A549 (cell line): Measurements from ENCODE around the gene KRTAP10-7. TPM values are rescaled to one million over a fixed set of nuclear protein-coding genes. Genes with fewer than 3 reads are reported as not detected.

ENCODE experiments used
- ATAC-seq, 2 experiments: fragments of 200-7000 bp in 1 of 2; fragments of >200 bp in 1 of 2; cut with Nextera tagmentation in 1 of 2; cut with Tn5 transposase in 1 of 2; 3 replicates each; pipeline versions ENCODE4 v1.8.0 to v1.9.1; 2018 to 2020; ENCODE audit warnings: mild to moderate bottlenecking in 1 of 2, moderate library complexity in 1 of 2
- CTCF ChIA-PET: fragments of 300-600 bp; sonication (Branson Sonifier 250); formaldehyde crosslinking; extraction: SDS; loops from one replicate; lab custom pipeline; 2021; ENCODE audit warnings: antibody characterized with exemption, inconsistent platforms; lab: Yijun Ruan, JAX
- POLR2A ChIA-PET: fragments of 350-600 bp; formaldehyde crosslinking; extraction: SDS; loops from one replicate; lab custom pipeline; 2021; ENCODE audit warnings: antibody characterized with exemption, inconsistent platforms; lab: Yijun Ruan, JAX
- DNase-seq, 2 experiments: peaks; one replicate each; pipeline versions ENCODE4 v3.0.0 to v3.0.0-alpha.2; 2011 to 2016; ENCODE audit warnings: low read depth in 1 of 2, low spot score in 1 of 2
- FAIRE-seq: peaks from 2 replicates; lab custom pipeline; 2011; peaks lifted over from hg19 to GRCh38; lab: Jason Lieb, UNC
- H3K27ac ChIP-seq, 2 experiments: fragments of >200 bp; sonication (Bioruptor Twin); formaldehyde crosslinking; 3 replicates each; pipeline ENCODE4 v1.5.1; 2016 to 2017
- H3K4me1 ChIP-seq: fragments of >200 bp; sonication (Bioruptor Twin); formaldehyde crosslinking; 3 replicates; pipeline ENCODE4 v1.6.1; 2016
- H3K4me2 ChIP-seq: fragments of >200 bp; sonication (Bioruptor Twin); formaldehyde crosslinking; 3 replicates; pipeline ENCODE4 v1.6.1; 2016
- H3K4me3 ChIP-seq: fragments of >200 bp; sonication (Bioruptor Twin); formaldehyde crosslinking; 3 replicates; pipeline ENCODE4 v1.5.1; 2016
- H3K9me3 ChIP-seq: fragments of >200 bp; sonication (Bioruptor Twin); formaldehyde crosslinking; 3 replicates; pipeline ENCODE4 v1.6.1; 2016
- ATOH8 ChIP-seq: fragments of 250-450 bp; sonication (Bioruptor Pico); IDR thresholded peaks from 2 replicates; pipeline ENCODE4 v1.5.0; 2020; ENCODE audit warnings: low read depth, mild to moderate bottlenecking, moderate library complexity
- BCL3 ChIP-seq: fragments of >200 bp; sonication (Bioruptor Twin); formaldehyde crosslinking; IDR thresholded peaks from 3 replicates; pipeline ENCODE4 v1.6.1; 2016
- FOSL2 ChIP-seq, 2 experiments: fragments of 450-650 bp in 1 of 2; fragments of >200 bp in 1 of 2; sonication (Bioruptor Twin) in 1 of 2; formaldehyde crosslinking; IDR thresholded peaks; 2 replicates each; pipeline versions ENCODE4 v1.5.0 to v1.6.1; 2016 to 2020; ENCODE audit warnings: mild to moderate bottlenecking in 1 of 2, moderate library complexity in 1 of 2
- FOXS1 ChIP-seq: fragments of 250-450 bp; sonication (Bioruptor Pico); IDR thresholded peaks from 2 replicates; pipeline ENCODE4 v1.5.0; 2020; ENCODE audit warnings: mild to moderate bottlenecking, moderate library complexity
- JUNB ChIP-seq: fragments of >200 bp; sonication (Bioruptor Twin); formaldehyde crosslinking; IDR thresholded peaks from 2 replicates; pipeline ENCODE4 v1.6.1; 2016
- KDM5A ChIP-seq: fragments of 200-600 bp; sonication (generic); IDR thresholded peaks from 2 replicates; pipeline ENCODE4 v1.6.1; 2016; ENCODE audit warnings: antibody characterized with exemption, mild to moderate bottlenecking
- MAFK ChIP-seq: fragments of 450-650 bp; IDR thresholded peaks from 2 replicates; pipeline ENCODE4 v1.6.1; 2014; ENCODE audit not compliant: partially characterized antibody
- MYC ChIP-seq: IDR thresholded peaks from 2 replicates; pipeline ENCODE4 v1.6.1; 2012; ENCODE audit warnings: mild to moderate bottlenecking, inconsistent platforms, low read length, improper control_type of control experiment, borderline replicate concordance
- NPAS2 ChIP-seq: fragments of 250-450 bp; sonication (Bioruptor Pico); IDR thresholded peaks from 2 replicates; pipeline ENCODE4 v1.8.0; 2022; ENCODE audit warnings: mild to moderate bottlenecking, moderate library complexity, borderline replicate concordance
- NR3C1 ChIP-seq: fragments of >200 bp; sonication (Bioruptor Twin); formaldehyde crosslinking; IDR thresholded peaks from 3 replicates; pipeline ENCODE4 v1.6.1; 2017
- PHF8 ChIP-seq: fragments of 200-600 bp; sonication (generic); IDR thresholded peaks from 2 replicates; pipeline ENCODE4 v1.6.1; 2016; ENCODE audit warnings: low read depth, mild to moderate bottlenecking, antibody characterized with exemption, moderate library complexity, borderline replicate concordance
- POLR2A ChIP-seq: IDR thresholded peaks from 2 replicates; pipeline ENCODE4 v1.6.1; 2012; ENCODE audit warnings: mild to moderate bottlenecking, low read length
- POLR2AphosphoS2 ChIP-seq: conservative IDR thresholded peaks from 2 replicates; pipeline ENCODE4 v1.6.1; 2012; ENCODE audit warnings: low read length, improper control_type of control experiment, inconsistent platforms
- RARB ChIP-seq: fragments of 250-450 bp; sonication (Bioruptor Pico); IDR thresholded peaks from 2 replicates; pipeline ENCODE4 v1.8.0; 2021; ENCODE audit warnings: mild to moderate bottlenecking, moderate library complexity
- RCOR1 ChIP-seq: fragments of 150-350 bp; IDR thresholded peaks from 2 replicates; pipeline ENCODE4 v1.6.1; 2014; ENCODE audit warnings: antibody characterized with exemption, low read length, low read depth
- SREBF2 ChIP-seq: fragments of 450-650 bp; IDR thresholded peaks from 2 replicates; pipeline ENCODE4 v1.6.1; 2014; ENCODE audit warnings: mild to moderate bottlenecking, moderate library complexity
- TFCP2L1 ChIP-seq: fragments of 250-450 bp; sonication (Bioruptor Pico); IDR thresholded peaks from 2 replicates; pipeline ENCODE4 v1.5.0; 2021; ENCODE audit warnings: mild to moderate bottlenecking
- ZNF302 ChIP-seq: fragments of 250-450 bp; sonication (Bioruptor Pico); IDR thresholded peaks from 2 replicates; pipeline ENCODE4 v1.9.0; 2021; ENCODE audit warnings: inconsistent platforms, mild to moderate bottlenecking, moderate library complexity
- WGBS: methylation state at CpG from one replicate; pipeline ENCODE4 v1.1.6; 2017; ENCODE audit errors: missing lambda C conversion rate; 5-methylcytosine and 5-hydroxymethylcytosine counted together
- polyA plus RNA-seq, 4 experiments: library from polyadenylated mRNA; depleted of rRNA in 3 of 4; stranded (reverse); fragments of >200 nt; fragmentation: RNase III in 1 of 4; extraction: RNeasy Plus Mini Kit Qiagen cat#74134 plus additional on column Dnase treatment in 1 of 4; gene quantifications; 2 replicates in 3 of 4; 3 replicates in 1 of 4; pipeline ENCODE4 v1.2.3, GENCODE V29; 2011 to 2017
- TF ChIP-seq, protein P1 (sequence below): fragments of 250-450 bp; sonication (Bioruptor Pico); IDR thresholded peaks from 2 replicates; pipeline ENCODE4 v1.5.0; 2021; ENCODE audit warnings: mild to moderate bottlenecking, moderate library complexity, borderline replicate concordance
- TF ChIP-seq, protein P2 (sequence below): IDR thresholded peaks from 2 replicates; pipeline ENCODE4 v1.6.1; 2012
- TF ChIP-seq, protein P3 (sequence below): fragments of 200-600 bp; sonication (generic); IDR thresholded peaks from 2 replicates; pipeline ENCODE4 v1.6.1; 2016; ENCODE audit warnings: antibody characterized with exemption, mild to moderate bottlenecking, moderate library complexity

Gene KRTAP10-7
- polyA plus RNA-seq, 2 of the 4 experiments (the other 2 are of a cell fraction): not detected

DNA sequence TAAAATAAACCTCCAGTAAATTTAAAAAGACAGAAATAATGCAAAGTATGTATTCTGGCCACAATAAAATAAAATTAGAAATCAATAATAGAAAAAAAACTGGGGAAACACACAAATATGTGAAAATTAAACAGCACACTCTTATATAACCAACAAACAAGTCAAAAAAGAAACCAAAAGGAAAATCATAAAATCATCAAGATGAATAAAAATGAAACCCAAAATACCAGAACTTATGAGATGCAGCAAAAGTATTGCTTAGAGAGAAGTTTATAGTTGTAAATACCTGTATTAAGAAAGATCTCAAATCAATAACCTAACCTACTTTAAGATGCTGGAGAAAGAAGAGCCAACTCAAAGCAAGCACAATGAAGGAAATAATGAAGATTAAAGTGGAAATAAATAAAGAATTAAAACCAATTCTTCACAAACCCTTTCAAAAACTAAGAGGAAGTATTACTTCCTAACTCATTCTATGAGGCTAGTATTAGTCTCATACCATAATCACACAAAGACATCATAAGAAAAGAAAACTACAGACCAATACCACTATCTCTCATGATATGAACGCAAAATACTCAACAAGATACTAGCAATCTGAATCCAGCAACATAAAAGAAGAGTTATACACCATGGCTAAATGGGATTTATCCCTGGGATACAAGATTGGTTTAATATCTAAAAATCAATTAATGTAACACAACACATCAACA is 35.4 kb upstream of the KRTAP10-7 start:
- H3K27ac ChIP-seq: no peak overlapping the region
- DNase-seq (no peak), ATAC-seq (no peak), FAIRE-seq (no peak)
- no peaks in the 10 kb centered on the region for H3K4me1 ChIP-seq
- no peaks in the 10 kb centered on the region for H3K9me3 ChIP-seq
- no peak overlapping the region for H3K4me2 ChIP-seq
- H3K4me3 ChIP-seq: no peak overlapping the region
- TF ChIP-seq TFCP2L1 (CRISPR knock-in tag) (no peak), ATOH8 (no peak), MYC (no peak), ZNF302 (CRISPR knock-in tag) (no peak), NR3C1 (no peak), RCOR1 (no peak), JUNB (no peak), PHF8 (no peak), NPAS2 (CRISPR knock-in tag) (no peak)
- TF ChIP-seq, protein P1, sequence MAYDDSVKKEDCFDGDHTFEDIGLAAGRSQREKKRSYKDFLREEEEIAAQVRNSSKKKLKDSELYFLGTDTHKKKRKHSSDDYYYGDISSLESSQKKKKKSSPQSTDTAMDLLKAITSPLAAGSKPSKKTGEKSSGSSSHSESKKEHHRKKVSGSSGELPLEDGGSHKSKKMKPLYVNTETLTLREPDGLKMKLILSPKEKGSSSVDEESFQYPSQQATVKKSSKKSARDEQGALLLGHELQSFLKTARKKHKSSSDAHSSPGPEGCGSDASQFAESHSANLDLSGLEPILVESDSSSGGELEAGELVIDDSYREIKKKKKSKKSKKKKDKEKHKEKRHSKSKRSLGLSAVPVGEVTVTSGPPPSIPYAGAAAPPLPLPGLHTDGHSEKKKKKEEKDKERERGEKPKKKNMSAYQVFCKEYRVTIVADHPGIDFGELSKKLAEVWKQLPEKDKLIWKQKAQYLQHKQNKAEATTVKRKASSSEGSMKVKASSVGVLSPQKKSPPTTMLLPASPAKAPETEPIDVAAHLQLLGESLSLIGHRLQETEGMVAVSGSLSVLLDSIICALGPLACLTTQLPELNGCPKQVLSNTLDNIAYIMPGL (CRISPR knock-in tag): no peak
- ChIA-PET CTCF (no interaction called here), POLR2A (no interaction called here)
- 24% methylated on average over 1 of the region's 1 CpG for WGBS

DNA sequence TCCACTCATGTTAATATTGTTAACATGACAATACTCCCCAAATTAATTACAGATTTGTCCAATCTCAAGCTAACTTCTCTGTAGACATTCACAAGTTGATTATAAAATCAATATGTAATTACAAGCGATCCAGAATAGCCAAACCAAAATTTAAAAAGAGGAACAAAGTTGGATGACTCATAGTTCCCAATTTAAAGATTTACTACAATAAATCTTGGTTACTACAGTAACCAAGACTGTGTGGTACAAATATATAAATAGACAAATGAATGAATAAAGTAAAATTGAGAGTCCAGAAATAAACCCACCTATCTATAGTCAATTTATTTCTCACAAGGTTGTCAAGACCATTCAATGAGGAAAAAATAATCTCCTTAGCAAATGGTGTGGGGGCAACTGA is 34.0 kb upstream of the KRTAP10-7 start:
- ChIA-PET POLR2A (no interaction called here), CTCF (no interaction called here)
- Histone ChIP-seq H3K27ac (no peak overlapping the region), H3K9me3 (peaks cover 4% of the 10 kb centered on the region; the same call in 2 of the 3 replicates), H3K4me1 (no peaks in the 10 kb centered on the region), H3K4me2 (no peak overlapping the region), H3K4me3 (no peak overlapping the region)
- DNase-seq (no peak), FAIRE-seq (no peak), ATAC-seq (no peak)
- 41% methylated on average over 1 of the region's 1 CpG for WGBS
- TF ChIP-seq SREBF2 (no peak), FOSL2 (IDR thresholded peaks at IDR 0.05) (no peak), FOSL2 (CRISPR knock-in tag; IDR thresholded peaks at IDR 0.05) (0 out of 2 replicates have a peak, but pooled peaks have one; percentile 6), POLR2AphosphoS2 (no peak)

DNA sequence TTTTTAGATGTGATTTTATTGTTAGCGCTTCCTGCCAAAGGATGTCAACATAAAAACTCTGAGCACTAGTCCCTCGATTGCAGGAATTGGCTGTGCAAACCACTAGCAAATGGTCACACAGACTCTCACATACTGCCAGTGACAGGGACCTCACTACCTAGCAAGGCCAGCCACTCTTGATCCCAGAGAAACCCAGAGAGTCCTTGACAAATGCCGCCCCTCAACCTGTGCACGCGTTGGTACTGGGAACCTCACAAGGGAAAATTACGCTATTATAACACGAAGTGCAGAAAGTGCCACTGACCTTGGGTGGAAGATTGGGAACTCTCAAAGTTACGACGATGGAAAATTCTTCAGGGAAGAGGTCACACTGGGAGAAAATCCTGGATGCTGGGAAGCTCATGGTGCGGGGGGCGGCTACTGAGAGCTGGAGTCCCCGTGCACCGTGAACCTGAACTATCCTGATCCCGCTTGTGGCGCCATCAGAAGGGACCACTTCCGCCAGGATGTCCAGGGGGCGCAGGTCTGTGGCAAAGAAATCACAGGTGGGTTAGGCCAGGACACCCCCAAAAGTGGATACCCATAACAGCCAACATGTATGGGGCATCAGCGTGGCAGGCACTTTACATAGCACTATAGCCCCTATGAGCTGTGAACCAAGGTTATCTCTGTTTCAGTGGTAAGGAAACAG is 32.8 kb upstream of the KRTAP10-7 start:
- Histone ChIP-seq H3K27ac (no peak overlapping the region), H3K4me1 (no peaks in the 10 kb centered on the region), H3K9me3 (peaks cover 7% of the 10 kb centered on the region), H3K4me2 (no peak overlapping the region), H3K4me3 (no peak overlapping the region)
- DNase-seq (no peak), ATAC-seq (no peak), FAIRE-seq (no peak)
- POLR2A ChIA-PET: no interaction called here
- CTCF ChIA-PET: no interaction called here
- TF ChIP-seq PHF8 (no peak), FOSL2 (IDR thresholded peaks at IDR 0.05) (no peak), FOSL2 (CRISPR knock-in tag; IDR thresholded peaks at IDR 0.05) (no peak), RARB (CRISPR knock-in tag) (no peak), POLR2A (no peak), KDM5A (no peak), BCL3 (no peak), MAFK (no peak), FOXS1 (CRISPR knock-in tag) (no peak)
- TF ChIP-seq, protein P2, sequence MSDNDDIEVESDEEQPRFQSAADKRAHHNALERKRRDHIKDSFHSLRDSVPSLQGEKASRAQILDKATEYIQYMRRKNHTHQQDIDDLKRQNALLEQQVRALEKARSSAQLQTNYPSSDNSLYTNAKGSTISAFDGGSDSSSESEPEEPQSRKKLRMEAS: no peak
- TF ChIP-seq, protein P3, sequence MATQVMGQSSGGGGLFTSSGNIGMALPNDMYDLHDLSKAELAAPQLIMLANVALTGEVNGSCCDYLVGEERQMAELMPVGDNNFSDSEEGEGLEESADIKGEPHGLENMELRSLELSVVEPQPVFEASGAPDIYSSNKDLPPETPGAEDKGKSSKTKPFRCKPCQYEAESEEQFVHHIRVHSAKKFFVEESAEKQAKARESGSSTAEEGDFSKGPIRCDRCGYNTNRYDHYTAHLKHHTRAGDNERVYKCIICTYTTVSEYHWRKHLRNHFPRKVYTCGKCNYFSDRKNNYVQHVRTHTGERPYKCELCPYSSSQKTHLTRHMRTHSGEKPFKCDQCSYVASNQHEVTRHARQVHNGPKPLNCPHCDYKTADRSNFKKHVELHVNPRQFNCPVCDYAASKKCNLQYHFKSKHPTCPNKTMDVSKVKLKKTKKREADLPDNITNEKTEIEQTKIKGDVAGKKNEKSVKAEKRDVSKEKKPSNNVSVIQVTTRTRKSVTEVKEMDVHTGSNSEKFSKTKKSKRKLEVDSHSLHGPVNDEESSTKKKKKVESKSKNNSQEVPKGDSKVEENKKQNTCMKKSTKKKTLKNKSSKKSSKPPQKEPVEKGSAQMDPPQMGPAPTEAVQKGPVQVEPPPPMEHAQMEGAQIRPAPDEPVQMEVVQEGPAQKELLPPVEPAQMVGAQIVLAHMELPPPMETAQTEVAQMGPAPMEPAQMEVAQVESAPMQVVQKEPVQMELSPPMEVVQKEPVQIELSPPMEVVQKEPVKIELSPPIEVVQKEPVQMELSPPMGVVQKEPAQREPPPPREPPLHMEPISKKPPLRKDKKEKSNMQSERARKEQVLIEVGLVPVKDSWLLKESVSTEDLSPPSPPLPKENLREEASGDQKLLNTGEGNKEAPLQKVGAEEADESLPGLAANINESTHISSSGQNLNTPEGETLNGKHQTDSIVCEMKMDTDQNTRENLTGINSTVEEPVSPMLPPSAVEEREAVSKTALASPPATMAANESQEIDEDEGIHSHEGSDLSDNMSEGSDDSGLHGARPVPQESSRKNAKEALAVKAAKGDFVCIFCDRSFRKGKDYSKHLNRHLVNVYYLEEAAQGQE: no peak
- WGBS: 69% methylated on average over 17 of the region's 18 CpGs
